ENCODE data around the gene DHRS12.

Gene DHRS12

DNA sequence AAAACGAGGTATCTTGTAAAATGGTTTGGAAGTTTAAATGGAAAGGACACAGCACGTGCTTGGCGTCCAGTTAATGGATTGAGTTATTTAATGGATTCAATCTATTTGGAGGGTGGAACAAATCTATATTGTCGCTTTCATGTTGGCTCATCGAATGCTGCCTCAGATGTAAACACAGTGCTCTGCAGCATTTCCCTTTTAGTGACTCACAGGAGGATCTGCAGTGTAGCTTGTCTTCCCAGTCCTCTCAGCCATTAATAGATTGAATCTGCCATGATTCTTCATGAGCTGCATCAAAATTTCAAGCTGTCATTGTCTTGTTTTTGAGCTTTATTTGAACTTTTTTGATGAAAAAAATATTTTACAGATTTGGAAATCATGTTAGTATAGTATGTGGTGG is 44.7 kb downstream of the DHRS12 start:
- no peak for FAIRE-seq
- no peak for DNase-seq (ENCODE audit: insufficient read length, low spot score)
- no peak for TF ChIP-seq POLR2A (IDR thresholded peaks at IDR 0.05; ENCODE audit: low read depth, low read length)

DNA sequence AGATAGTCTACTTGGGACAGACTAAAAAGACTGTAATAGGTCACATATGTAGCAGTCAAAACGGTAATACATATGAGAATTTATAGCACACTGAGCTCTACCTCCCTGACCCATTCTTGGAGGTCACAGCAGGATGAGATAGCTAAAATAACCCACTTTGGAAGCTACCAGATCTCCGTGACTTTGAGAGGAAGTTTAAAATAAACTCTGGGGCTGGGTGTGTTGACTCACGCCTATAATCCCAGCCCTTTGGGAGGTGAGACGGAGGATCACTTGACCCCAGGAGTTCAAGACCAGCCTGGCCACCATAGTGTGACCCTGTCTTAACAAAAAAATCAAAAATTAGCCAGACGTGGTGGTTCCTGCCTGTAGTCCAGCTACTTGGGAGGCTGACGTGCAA is 45.3 kb downstream of the DHRS12 start:
- no peak for FAIRE-seq
- no peak for TF ChIP-seq POLR2A (IDR thresholded peaks at IDR 0.05; ENCODE audit: low read depth, low read length)
- no peak for DNase-seq (ENCODE audit: insufficient read length, low spot score)

DNA sequence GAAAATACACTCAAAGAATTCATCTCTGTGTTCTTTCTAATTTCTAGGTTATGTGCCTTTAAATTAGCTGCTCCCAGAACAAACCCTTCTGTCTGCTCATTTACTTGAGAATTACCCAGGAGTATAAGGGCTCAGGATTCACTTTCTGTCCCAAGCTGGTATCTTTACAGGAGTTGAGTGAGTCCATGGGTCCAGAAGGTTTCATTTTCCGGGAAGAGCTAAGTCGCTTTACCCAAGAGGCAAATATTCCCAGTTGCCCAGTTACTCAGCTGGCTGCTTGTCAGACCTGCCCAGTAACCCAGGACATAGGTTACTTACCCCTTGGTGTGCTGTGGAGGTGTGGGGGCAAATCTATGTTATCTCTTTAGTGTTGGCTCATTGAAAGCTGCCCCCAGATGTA is 47.3 kb downstream of the DHRS12 start:
- DNase-seq (ENCODE audit: insufficient read length, low spot score), result no peak
- FAIRE-seq, result no peak
- no peak for TF ChIP-seq POLR2A (IDR thresholded peaks at IDR 0.05; ENCODE audit: low read depth, low read length)

DNA sequence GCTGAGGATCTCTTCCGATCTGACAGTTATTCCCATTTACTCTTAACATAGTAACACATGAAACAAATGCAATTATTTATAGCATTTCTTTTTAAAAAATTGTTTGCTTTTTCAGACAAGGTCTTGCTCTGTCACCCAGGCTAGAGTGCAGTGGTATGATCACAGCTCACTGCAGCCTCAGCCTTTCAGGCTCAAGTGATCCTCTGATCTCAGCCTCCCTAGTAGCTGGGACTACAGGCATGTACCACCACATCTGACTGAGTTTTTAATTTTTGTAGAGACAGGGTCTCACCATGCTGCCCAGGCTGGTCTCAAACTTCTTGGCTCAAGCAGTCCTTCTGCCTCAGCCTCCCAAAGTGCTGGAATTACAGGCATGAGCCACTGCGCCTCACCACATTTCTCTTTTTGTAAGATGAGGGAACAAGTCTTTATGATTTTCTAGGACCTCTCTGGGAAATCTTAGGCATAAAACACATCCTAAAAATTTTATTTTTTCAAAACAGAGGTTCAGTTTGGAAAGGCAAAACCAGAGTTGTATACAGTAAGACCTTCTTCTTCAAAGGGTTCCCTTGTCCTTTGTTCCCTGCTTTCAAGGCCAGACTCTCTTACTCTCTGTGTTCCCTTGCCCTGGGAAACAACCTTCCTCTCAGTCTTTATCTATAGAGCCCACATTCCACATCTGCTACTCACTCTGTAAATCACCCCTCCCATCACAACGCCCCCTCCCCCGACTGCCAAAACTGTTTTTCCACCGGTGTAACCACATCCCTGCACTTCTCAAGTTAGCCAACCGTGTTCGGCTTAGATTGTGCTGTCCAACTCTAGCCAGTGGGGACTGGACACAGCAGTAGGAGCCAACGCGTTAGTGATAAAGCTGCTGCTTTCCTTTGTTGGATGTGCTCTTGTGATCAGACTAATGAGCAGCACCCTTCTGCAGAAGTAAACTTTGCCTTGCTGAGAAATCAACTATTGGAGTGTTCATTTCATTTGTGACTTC is 56.2 kb downstream of the DHRS12 start:
- DNase-seq (ENCODE audit: insufficient read length, low spot score) (no peak), FAIRE-seq (no peak)
- TF ChIP-seq POLR2A (IDR thresholded peaks at IDR 0.05; ENCODE audit: low read depth, low read length), result no peak

DNA sequence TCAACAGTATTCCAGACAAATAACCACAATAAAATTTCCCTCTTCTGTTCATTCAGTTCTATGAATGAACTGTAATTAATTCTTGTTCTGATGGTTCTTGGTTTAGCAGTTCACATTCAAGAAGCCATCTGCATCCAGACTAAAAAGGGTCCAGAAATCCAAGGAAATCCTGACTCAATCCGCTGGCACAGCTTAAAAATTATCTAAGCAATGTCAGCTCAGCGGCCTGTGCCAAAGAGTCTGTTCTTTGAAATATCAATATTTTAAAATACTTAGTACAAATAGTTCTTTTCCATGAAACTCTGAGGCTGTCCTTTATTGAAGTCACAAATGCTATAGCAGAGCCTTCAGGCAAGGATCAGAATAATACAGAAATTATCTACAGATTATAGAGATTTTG is 57.2 kb downstream of the DHRS12 start:
- no peak for TF ChIP-seq POLR2A (IDR thresholded peaks at IDR 0.05; ENCODE audit: low read depth, low read length)
- DNase-seq (ENCODE audit: insufficient read length, low spot score), result no peak
- FAIRE-seq, result no peak

DNA sequence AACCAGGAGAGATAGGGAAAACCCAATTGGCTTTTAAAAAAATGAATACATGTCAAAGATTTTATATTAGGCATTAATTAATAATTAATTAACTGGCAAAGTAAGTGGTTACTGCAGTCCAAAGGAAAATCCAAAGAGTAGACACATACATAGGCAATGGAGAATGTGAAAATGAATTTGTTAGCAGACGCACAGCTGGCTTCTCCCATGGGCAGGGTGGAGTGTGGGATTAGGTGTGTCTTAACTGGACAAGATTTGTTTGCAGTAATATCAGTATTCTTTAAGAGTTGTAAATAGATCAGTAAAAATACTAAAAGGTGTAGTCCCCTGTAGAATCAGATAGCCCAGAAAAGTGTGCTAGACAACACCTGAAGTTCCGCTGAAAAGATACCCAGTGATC is 58.7 kb downstream of the DHRS12 start:
- no peak for TF ChIP-seq POLR2A (IDR thresholded peaks at IDR 0.05; ENCODE audit: low read depth, low read length)
- no peak for FAIRE-seq

DNA sequence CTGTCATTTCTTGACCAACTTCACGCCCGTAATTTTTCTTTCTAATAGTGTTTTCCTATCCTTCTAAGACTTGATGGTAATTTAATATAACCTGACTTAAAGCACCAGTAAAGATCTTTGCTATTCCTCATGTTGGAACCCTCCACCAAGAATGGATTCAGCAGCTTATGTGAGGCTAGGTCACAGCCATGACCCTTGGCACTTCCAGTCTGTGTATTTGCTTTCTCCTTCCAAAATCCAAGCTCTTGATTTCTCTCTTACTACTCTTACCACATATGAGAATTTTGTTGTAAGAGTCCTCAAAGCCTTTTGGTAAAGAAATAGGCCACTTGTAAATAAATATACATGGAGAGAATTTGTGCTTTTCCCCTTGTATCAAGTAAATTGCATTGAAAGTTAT is 61.4 kb downstream of the DHRS12 start:
- DNase-seq (ENCODE audit: insufficient read length, low spot score), result no peak
- FAIRE-seq, result no peak
- TF ChIP-seq POLR2A (IDR thresholded peaks at IDR 0.05; ENCODE audit: low read depth, low read length), result no peak

More for the DNA sequence above, 58.7 kb downstream of the DHRS12 start:
- no peak for DNase-seq (ENCODE audit: insufficient read length, low spot score)

DNA sequence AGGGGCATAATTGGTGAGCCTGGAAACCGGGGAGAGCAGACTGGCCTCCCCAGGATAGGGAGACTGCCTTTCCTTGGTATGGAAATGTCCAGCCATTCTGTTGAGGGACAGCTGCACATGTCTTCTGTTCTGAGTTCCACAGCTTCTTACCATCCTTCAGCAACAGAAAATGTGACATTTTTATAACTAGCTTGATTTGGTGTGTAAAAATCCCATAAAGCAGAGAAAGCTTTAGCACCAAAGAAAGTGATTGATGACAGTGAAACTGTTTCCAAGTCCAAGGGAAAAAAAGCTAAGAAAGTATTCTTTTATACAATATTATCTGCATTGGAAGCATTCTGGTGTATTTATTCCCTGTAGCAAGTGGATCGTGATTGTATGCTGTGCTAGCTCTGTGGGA is 61.9 kb downstream of the DHRS12 start:
- no peak for TF ChIP-seq POLR2A (IDR thresholded peaks at IDR 0.05; ENCODE audit: low read depth, low read length)
- DNase-seq (ENCODE audit: insufficient read length, low spot score) (no peak), FAIRE-seq (no peak)

DNA sequence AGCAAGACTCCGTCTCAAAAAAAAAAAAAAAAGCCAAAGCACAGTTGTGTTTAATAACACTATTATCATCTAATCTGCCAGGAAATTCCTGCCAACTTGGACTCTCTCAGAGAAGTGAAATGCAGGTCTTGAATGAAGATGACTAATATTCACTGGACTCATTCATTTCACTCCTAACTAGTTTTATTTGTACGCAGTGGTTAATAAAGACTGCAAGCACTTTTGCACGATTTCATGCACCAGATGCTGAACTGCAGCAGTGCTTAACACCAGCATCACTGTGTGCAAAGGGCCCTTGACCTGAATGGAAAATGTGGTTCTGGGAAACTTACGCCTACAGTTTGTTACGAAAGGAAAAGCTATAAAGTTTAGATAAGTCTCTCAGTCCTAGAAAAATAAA is 63.3 kb downstream of the DHRS12 start:
- TF ChIP-seq POLR2A (IDR thresholded peaks at IDR 0.05; ENCODE audit: low read depth, low read length), result no peak
- DNase-seq (ENCODE audit: insufficient read length, low spot score) (no peak), FAIRE-seq (no peak)

DNA sequence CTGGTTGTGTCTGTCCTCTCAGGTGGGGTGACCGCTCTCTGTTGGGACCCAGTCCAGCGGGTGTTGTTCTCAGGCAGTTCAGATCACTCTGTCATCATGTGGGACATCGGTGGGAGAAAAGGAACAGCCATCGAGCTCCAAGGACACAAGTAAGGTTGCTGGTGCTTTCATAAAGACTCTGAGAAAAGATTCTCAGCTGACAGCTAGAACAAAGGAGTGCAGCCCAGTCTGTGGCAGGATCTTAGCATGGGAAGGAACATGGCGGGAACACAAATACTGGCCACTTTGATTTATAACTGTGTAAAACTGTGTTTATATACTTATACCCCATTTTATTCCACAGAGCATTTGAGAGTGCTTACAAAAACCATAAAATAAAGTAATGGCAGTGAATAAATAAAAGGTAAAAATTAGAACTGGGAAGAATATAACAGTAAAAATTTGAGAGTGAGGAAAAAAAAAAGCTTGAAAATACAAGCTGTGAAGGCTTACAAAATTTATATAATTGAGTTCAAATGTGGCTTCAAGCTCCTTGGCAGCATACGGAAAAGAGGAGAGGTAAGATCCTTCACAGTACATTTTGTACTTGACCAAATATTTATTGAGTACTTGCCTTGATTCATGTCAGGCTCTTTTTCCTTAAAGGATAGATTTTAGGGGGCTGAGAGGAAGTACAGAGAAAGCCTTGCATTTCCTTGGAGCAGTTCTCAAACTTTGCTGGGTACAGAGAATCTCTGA is 64.8 kb downstream of the DHRS12 start:
- no peak for TF ChIP-seq POLR2A (IDR thresholded peaks at IDR 0.05; ENCODE audit: low read depth, low read length)
- FAIRE-seq, result no peak

DNA sequence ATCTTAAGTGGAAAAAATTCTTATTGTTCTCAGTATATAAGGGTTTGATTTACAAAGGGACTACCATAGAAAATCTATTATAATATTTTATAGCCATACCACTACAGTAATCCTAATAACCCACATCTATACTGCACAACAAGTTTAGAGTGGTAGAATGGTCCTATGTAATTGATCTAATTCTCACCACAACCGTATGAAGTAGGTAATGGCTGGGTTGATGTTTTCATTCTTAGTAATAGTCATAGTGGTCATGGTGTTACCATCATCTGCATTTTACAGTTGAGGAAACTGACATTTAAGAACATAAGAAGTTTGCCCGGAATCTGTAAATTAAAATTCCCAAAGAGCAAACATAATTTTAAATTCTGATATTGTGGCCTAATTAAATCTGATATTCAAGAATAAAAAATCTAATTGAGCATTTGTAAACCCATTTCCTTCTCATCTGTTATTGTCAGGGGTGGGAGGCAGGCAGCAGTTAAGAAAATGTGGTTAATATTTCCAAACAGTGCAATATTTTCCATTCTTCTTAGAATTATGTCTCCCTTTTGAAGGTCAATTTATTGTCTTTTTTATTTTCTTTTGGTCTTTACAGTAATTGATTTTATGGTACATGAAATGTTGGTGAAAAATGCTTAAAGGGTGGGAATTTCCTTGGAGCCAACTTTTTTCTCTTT is 65.6 kb downstream of the DHRS12 start:
- no peak for DNase-seq (ENCODE audit: insufficient read length, low spot score)
- no peak for FAIRE-seq
- TF ChIP-seq POLR2A (IDR thresholded peaks at IDR 0.05; ENCODE audit: low read depth, low read length), result no peak

More for the DNA sequence above, 64.8 kb downstream of the DHRS12 start:
- DNase-seq (ENCODE audit: insufficient read length, low spot score), result no peak

DNA sequence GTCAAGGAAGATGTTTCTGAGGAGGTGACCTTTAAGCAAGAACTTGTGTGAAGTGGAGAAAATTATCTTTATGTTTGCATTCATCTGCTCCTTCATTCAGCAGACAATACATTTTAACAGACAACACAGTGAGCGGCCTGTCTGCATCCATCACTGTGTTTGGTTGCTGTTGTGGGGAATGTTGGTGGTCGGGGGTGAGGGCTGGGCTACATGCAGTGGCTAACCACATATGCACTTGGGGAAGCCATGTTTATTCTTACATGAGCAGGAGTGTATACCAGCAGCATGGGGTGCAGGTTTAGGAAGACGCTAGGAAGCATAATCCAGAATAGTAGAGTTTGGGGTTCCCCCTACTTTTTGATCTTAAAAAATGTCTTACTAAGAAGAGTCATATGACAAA is 66.4 kb downstream of the DHRS12 start:
- FAIRE-seq, result no peak
- no peak for TF ChIP-seq POLR2A (IDR thresholded peaks at IDR 0.05; ENCODE audit: low read depth, low read length)
- DNase-seq (ENCODE audit: insufficient read length, low spot score), result no peak

DNA sequence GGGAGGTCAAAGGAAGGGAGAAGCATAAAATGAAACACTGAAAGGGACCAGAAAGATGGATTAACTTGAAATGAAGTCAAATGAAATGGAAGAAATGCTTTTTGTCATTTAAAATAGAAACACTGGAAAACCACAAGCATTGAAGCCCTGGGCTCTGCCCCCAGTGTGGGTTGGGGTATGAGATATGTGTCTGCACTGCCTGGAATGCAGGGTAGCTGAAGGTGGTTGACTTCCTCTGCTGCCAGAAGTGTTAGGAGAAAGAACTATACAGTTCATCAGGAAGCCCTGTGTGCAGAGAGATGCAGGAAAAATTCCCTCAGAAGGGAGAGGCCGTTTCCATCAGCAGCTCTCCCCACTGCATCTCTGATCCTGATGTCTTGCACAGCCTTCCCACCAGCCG is 69.2 kb downstream of the DHRS12 start:
- FAIRE-seq (no peak), DNase-seq (ENCODE audit: insufficient read length, low spot score) (no peak)
- no peak for TF ChIP-seq POLR2A (IDR thresholded peaks at IDR 0.05; ENCODE audit: low read depth, low read length)
